DND-41 (cell line): ENCODE results near the gene PACSIN1.

Experiments used
- ATAC-seq: fragments of 200-7000 bp; cut with Tn5 transposase; 3 replicates; pipeline ENCODE4 v1.9.1; 2021; ENCODE audit warnings: low read depth; ENCODE audit not compliant: insufficient read depth
- DNase-seq: peaks from one replicate; pipeline ENCODE4 v3.0.0-alpha.2; 2020
- H2AFZ ChIP-seq: 2 replicates; pipeline ENCODE4 v1.6.0; 2012; ENCODE audit warnings: low read depth, low read length
- H3K27ac ChIP-seq: 2 replicates; pipeline ENCODE4 v1.5.1; 2012; ENCODE audit warnings: low read length, inconsistent platforms
- H3K27me3 ChIP-seq: fragments of 200-600 bp; sonication (generic); 2 replicates; pipeline ENCODE4 v1.6.0; 2012; ENCODE audit warnings: low read length, mild to moderate bottlenecking, inconsistent platforms; ENCODE audit not compliant: insufficient read depth, poor library complexity
- H3K36me3 ChIP-seq: 2 replicates; pipeline ENCODE4 v1.5.1; 2012; ENCODE audit warnings: low read length, inconsistent platforms; ENCODE audit not compliant: insufficient read depth
- H3K4me1 ChIP-seq: 2 replicates; pipeline ENCODE4 v1.5.1; 2012; ENCODE audit warnings: mild to moderate bottlenecking, low read length; ENCODE audit not compliant: insufficient read depth
- H3K4me2 ChIP-seq: 2 replicates; pipeline ENCODE4 v1.6.0; 2012; ENCODE audit warnings: mild to moderate bottlenecking, moderate library complexity, low read length, inconsistent platforms; ENCODE audit not compliant: insufficient read depth
- H3K4me3 ChIP-seq, 2 experiments: fragments of 200-600 bp in 1 of 2; shearing (Covaris generic) in 1 of 2; 2 replicates each; pipeline ENCODE4 v1.5.1; 2012 to 2016; ENCODE audit warnings: inconsistent platforms in 2 of 2, low read length in 2 of 2, mild to moderate bottlenecking in 2 of 2, low read depth in 1 of 2, moderate library complexity in 1 of 2
- H3K79me2 ChIP-seq: 2 replicates; pipeline ENCODE4 v1.6.0; 2012; ENCODE audit warnings: low read length, inconsistent platforms; ENCODE audit not compliant: insufficient read depth
- H3K9ac ChIP-seq: 2 replicates; pipeline ENCODE4 v1.6.0; 2012; ENCODE audit warnings: low read depth, mild to moderate bottlenecking, inconsistent platforms, low read length, moderate library complexity
- H3K9me3 ChIP-seq: 2 replicates; pipeline ENCODE4 v1.5.1; 2012; ENCODE audit warnings: low read length, moderate library complexity, mild to moderate bottlenecking, inconsistent platforms; ENCODE audit not compliant: insufficient read depth, severe bottlenecking
- H4K20me1 ChIP-seq: 2 replicates; pipeline ENCODE4 v1.6.0; 2012; ENCODE audit warnings: low read length; ENCODE audit not compliant: insufficient read depth
- CTCF ChIP-seq: IDR thresholded peaks from 2 replicates; pipeline ENCODE4 v1.5.1; 2012; ENCODE audit warnings: borderline replicate concordance, low read length, moderate library complexity, mild to moderate bottlenecking; ENCODE audit not compliant: poor library complexity, severe bottlenecking; ENCODE audit errors: extremely low read depth
- EZH2 ChIP-seq: IDR thresholded peaks from 3 replicates; pipeline ENCODE4 v1.6.1; 2012; ENCODE audit warnings: borderline replicate concordance, low read depth, mild to moderate bottlenecking, moderate library complexity, low read length, inconsistent platforms; ENCODE audit not compliant: severe bottlenecking

PACSIN1 gene

GRCh38 chr6:34571388-34571787 lies 105.5 kb downstream of the PACSIN1 start:
- no peaks in the 10 kb centered on the region for H3K27me3 ChIP-seq
- ATAC-seq (no peak), DNase-seq (no peak)
- no peak overlapping the region for H3K4me2 ChIP-seq
- no peak for TF ChIP-seq CTCF
- no peak for TF ChIP-seq EZH2
- no peak overlapping the region for H3K27ac ChIP-seq
- no peak overlapping the region for H3K4me3 ChIP-seq
- H3K4me1 ChIP-seq, result no peaks in the 10 kb centered on the region
- H2AFZ ChIP-seq, result no peak overlapping the region
- no peaks in the 10 kb centered on the region for H3K79me2 ChIP-seq
- no peak overlapping the region for H3K9ac ChIP-seq
- H3K36me3 ChIP-seq, result no peaks in the 10 kb centered on the region
- H3K9me3 ChIP-seq, result no peaks in the 10 kb centered on the region
- peaks cover 3% of the 10 kb centered on the region; the same call in 1 of the 2 replicates for H4K20me1 ChIP-seq

- no peak for DNase-seq
- H3K4me3 ChIP-seq, result no peak overlapping the region
- no peak overlapping the region for H3K9ac ChIP-seq
- H3K27ac ChIP-seq, result no peak overlapping the region
- no peaks in the 10 kb centered on the region for H3K9me3 ChIP-seq
- H3K79me2 ChIP-seq, result no peaks in the 10 kb centered on the region
- no peak overlapping the region for H3K4me2 ChIP-seq
- no peak overlapping the region for H2AFZ ChIP-seq
- H3K36me3 ChIP-seq, result no peaks in the 10 kb centered on the region
- no peaks in the 10 kb centered on the region for H3K4me1 ChIP-seq
- no peaks in the 10 kb centered on the region for H3K27me3 ChIP-seq
- TF ChIP-seq EZH2, result no peak
- no peak for TF ChIP-seq CTCF
- no peak for ATAC-seq
- peaks cover 3% of the 10 kb centered on the region; the same call in 1 of the 2 replicates for H4K20me1 ChIP-seq
These were observed 106.1 kb downstream of the PACSIN1 start for GRCh38 chr6:34572021-34572420.

- no peaks in the 10 kb centered on the region for H3K4me1 ChIP-seq
- ATAC-seq (no peak), DNase-seq (no peak)
- H3K27ac ChIP-seq, result no peak overlapping the region
- H3K27me3 ChIP-seq, result no peaks in the 10 kb centered on the region
- no peak for TF ChIP-seq CTCF
- TF ChIP-seq EZH2, result no peak
- no peak overlapping the region for H3K4me2 ChIP-seq
- no peaks in the 10 kb centered on the region for H3K36me3 ChIP-seq
- no peak overlapping the region for H3K9ac ChIP-seq
- no peaks in the 10 kb centered on the region for H3K79me2 ChIP-seq
- no peak overlapping the region for H3K4me3 ChIP-seq
- H3K9me3 ChIP-seq, result no peaks in the 10 kb centered on the region
- no peak overlapping the region for H2AFZ ChIP-seq
- H4K20me1 ChIP-seq, result peaks cover 3% of the 10 kb centered on the region; the same call in 1 of the 2 replicates
These were observed 106.7 kb downstream of the PACSIN1 start for GRCh38 chr6:34572585-34572984.
